HPDE6-E6E7 (cell line): ENCODE data around the gene SURF1.
A peak's percentile ranks its signal among the peaks of the same experiment; 100 is the strongest.
"Not testable (repeated sequence)": the region's sequence is repeated elsewhere in the genome, so short reads cannot be mapped to it uniquely, and the experiment has no call there.

Experiments
- DNase-seq: peaks from one replicate; pipeline ENCODE4 v3.0.0; 2011; ENCODE audit warnings: missing footprints; ENCODE audit errors: extremely low spot score

The SURF1 gene

DNA sequence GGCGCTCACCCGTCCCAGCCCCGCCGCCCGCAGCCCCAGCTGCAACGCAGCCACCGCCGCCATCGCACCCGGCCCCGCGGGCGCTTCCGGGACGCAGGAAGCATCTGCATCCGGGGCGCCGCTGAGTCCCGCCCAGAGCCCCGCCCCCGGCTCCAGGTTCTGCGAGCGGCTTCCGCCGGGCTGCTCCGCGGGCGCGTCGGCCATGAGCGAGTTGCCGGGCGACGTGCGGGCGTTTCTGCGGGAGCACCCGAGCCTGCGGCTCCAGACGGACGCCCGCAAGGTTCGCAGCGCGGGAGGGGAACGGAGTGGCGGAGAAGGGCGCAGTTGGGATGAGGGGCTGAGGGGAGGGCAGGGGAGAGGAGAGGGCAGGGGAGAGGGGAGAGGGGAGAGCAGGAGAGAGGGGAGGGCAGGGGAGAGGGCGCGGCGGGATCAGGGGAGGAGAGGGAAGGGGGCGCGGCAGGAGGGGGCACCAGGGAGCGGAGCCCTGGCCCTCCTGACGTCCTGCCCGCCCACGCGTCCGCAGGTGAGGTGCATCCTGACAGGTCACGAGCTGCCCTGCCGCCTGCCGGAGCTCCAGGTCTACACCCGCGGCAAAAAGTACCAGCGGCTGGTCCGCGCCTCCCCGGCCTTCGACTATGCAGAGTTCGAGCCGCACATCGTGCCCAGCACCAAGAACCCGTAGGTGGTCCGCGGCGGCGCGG is at the start of gene SURF1, which contains the start of gene SURF2:
Gene SURF1, minus strand, starts transcription at position 97 of the 701 bp plus-strand sequence. Its CDS starts 34 bp downstream, at position 63.
Gene SURF2, plus strand, starts transcription at position 160 of the 701 bp plus-strand sequence. Its CDS starts 43 bp downstream, at position 203.
- DNase-seq: peak; percentile 81

- no peak for DNase-seq
Measured at GRCh38 chr9:133405508-133406438, 49.5 kb upstream of the SURF1 start.

DNA sequence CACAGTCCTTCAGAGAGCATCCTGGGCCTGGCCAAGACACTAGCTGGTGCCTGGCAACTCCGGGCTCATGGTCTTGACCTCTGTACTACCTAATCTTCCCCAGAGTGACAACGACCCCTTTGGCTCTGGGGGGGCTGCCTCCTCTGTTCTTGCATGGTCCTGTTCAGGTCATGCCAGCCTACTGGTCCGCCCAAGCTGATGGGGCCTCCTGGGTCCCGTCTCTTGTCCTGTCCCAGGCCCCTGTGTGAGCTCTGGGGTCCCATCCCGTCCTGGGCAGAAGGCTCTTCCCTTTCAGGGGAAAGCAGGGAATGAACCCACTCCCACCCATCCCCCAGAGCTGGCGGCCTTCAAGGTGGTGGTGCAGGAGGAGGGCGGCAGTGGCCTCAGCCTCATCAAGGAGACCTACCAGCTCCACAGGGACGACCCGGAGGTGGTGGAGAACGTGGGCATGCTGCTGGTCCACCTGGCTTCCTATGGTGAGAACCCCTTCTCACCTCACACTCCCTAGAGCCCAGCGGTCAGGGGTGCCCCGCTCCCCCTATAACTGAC is 48.2 kb upstream of the SURF1 start:
- no peak for DNase-seq

DNA sequence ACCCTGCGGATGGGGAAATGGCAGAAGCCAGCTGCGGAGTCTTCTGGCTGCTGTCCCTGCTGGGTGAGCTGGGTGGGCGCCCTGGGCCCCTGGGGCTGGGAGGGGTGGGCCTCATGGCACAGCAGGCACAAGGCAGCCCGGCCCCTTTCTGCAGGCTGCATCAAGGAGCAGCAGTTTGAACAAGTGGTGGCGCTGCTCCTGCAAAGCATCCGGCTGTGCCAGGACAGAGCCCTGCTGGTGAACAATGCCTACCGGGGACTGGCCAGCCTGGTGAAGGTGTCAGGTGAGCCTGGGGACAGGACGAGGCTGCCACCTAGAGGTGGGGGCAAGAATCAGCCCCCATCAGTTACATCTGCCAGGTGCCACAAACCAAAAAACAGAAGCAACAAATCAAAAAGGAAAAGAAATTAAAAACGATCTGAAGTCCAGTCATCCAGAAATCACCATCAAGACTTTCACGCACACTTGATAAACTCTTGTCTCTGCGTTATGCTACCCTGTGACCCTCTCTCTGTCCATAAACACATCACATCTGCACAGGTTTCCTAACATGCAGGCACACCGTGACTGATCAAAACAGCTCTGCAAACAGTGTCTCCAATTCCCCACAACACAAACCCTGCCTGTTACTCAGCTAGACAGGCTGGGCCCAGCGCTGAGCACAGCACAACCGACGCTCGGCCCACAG is 47.6 kb upstream of the SURF1 start:
- DNase-seq: peak; percentile 63

DNA sequence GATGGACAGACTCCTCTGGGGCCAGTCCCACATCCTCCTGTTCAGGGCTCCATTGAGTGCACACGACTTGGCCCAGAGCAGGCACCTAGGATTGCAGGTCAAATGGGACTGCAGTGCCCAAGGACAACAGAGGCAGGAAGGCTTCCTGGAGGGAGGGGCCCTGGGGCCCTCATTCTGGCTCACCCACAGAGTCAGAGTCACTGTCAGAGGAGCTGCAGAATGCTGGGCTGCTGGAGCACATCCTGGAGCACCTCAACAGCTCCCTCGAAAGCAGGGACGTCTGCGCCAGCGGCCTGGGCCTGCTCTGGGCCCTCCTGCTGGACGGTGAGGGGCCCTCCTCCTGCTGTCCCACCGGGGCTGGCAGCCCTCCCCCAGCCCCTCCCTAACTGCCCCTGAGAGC is 46.4 kb upstream of the SURF1 start:
- no peak for DNase-seq

- DNase-seq: no peak
Measured at GRCh38 chr9:133401588-133401987, 45.3 kb upstream of the SURF1 start.

DNA sequence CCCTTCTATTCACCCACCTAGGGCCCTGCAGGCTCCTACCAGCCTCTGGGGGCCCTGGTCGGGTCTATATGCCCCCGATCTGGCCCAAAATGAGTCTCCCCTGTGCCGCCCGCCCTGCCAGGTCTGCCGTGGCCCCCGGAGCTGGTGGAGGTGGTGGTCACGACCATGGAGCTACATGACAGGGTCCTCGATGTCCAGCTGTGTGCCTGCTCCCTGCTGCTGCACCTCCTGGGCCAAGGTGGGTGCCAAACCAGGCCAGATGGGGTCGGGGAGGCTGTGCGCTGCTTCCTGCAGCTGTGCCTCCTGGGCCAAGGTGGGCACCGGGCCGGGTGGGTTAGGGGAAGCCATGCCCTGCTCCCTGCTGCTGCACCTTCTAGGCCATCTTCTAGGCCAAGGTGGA is 44.0 kb upstream of the SURF1 start:
- DNase-seq: no peak

DNA sequence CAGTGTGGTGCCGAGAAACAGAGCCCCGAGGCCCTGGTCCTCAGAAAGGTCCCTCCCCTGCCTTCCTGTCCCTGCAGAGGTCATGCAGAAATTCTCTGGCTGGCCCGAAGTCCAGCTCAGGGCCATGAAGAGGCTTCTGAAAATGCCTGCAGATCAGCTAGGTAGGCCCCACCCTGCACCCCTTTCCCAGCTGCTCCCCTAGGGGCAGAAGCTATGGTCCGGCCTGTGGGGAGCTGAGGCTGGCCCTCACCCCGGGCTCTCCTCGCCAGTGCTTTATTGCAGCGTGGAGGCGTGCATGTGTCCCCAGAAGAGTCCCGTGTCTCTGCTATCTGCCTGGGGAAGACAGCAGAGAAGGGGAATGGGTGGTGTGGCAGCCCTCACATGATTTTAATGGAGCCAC is 41.6 kb upstream of the SURF1 start:
- DNase-seq: no peak

- no peak for DNase-seq
Measured at GRCh38 chr9:133397370-133397769, 41.1 kb upstream of the SURF1 start.

DNA sequence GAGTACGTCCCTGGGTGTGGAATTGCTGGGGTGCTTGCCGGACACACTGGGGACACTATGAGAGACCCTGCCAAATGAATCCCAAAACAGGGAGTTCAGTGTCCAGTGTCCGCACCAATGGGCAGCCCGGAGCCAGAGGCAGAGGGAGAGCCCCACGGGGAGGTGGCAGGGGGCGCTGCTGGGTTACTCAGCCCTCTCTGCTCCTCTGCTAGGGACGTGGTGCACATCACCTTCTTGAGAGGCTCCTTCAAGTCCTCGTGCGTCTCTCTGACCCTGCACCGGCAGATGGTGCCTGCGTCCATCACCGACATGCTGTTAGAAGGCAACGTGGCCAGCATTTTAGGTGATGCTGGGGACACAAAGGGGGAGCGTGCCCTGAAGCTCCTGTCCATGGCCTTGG is 40.7 kb upstream of the SURF1 start:
- no peak for DNase-seq

DNA sequence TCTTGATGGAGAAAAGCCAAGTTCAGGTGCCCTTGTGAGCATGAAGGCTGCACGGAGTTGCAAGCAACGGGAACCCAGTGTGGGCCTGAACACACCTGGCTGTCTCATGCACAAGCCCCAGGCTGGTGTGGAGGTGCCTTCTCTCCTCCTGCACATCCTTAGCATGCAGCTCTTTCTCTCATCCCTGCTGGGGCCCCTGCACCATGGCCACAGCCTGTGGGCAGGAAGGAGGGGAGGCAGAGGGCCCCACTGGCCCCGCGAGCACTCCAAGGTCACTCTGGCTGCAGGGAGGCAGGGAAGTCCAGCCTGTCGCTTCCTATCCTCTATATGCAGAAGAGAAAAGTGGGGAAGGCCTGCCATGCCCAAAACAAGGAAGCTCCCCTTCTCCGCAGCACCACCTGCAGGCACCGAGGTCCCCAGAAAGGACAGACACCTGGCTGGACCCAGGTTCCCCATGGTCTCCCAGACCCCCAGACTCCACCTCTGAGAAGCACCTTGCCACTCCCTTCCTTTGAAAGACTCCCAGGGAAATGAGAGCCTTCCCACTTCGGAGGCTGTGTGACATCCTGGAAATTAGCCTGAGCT is 38.5 kb upstream of the SURF1 start:
- DNase-seq: no peak

DNA sequence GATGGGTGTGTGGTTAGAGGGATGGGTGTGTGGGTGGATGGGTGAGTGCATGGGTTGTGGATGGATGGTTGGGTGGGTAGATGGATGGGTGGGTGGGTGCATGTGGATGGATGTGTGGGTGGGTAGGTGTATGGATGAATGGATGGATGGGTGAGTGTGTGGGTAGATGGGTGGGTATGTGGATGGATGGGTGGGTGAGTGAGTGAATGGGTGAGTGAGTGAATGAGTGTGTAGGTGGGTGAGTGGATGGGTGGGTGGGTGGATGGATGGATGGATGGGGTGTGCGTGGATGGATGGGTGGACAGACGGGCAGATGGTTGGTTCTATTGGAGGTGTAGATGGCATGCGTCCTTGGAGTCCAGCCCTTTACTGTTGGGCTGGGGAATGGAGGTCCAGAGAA is 37.1 kb upstream of the SURF1 start:
- no peak for DNase-seq

DNA sequence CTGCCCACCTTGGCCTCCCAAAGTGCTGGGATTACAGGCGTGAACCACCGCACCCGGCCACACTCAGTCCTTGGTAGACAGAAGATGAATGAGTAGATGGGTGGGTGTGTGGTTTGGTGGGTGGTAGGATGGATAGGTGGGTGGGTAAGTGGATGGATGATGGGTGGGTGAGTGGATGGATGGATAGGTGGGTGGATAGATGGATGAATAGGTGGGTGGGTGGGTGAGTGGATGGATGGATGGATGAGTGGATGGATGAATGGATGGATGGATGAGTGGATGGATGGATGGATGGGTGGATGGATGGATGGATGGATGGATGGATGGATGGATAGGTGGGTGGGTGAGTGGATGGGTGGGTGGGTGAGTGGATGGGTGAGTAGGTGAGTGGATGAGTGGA is 36.0 kb upstream of the SURF1 start:
- DNase-seq: not testable (repeated sequence)

DNA sequence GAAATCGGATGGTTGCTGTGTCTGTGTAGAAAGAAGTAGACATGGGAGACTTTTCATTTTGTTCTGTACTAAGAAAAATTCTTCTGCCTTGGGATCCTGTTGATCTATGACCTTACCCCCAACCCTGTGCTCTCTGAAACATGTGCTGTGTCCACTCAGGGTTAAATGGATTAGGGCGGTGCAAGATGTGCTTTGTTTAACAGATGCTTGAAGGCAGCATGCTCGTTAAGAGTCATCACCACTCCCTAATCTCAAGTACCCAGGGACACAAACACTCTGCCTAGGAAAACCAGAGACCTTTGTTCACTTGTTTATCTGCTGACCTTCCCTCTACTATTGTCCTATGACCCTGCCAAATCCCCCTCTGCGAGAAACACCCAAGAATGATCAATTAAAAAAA is 35.2 kb upstream of the SURF1 start:
- not testable (repeated sequence) for DNase-seq

GRCh38 chr9:133390713-133391112 is 34.4 kb upstream of the SURF1 start:
- DNase-seq: no peak

DNA sequence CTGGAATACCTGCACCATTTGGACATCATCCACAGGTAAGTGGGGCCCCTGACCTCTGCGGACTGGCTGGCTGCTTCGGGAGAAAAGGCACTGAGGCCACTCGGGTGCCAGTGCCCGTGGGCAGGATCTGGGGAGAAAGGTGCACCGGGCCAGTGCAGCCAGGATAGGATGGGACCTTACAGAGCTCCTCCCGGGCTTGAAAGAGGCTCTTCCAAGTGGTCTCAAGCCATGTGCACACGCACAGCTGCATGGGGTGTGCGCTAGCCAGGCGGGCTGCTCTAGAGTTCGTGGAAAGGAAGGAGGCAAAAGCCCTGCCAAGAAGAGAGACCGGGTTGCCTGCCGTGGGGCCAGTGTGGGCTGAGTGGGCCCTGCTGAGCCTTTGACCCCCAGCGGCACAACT is 33.3 kb upstream of the SURF1 start:
- no peak for DNase-seq

- DNase-seq: no peak
Measured at GRCh38 chr9:133389025-133389557, 32.8 kb upstream of the SURF1 start.

DNA sequence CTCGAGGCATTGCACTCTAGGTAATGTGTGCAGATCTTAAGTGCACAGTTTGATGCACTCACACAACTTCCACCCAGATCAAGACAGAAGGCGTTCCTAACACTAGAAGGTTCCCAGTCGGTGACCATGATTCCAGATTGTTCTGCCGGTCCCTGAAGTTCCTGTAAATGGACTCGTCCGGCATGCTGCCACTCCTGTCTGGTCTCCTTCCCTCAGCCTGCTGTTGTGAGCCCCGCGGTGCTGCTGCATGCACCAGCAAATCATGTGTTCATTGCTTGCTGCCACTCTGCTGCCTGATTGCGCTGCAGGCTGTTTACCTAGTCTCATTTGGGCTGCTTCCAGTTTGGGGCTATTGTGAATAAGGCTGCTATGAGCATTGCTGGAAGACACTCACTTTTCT is 31.4 kb upstream of the SURF1 start:
- peak; percentile 51 for DNase-seq

- DNase-seq: no peak
Measured at GRCh38 chr9:133386338-133386737, 30.1 kb upstream of the SURF1 start.

GRCh38 chr9:133385452-133385851 is 29.2 kb upstream of the SURF1 start:
- DNase-seq: no peak

GRCh38 chr9:133384736-133385321 is 28.5 kb upstream of the SURF1 start:
- DNase-seq: no peak
